Motor neuron (in vitro differentiated cells): ENCODE results near the gene ARL6IP5. TPM values are rescaled to one million over a fixed set of nuclear protein-coding genes. Genes with fewer than 3 reads are reported as not detected.

Source experiments
- ATAC-seq, 8 experiments: fragments of 200-7000 bp; cut with Tn5 transposase; replicated peaks in 6 of 8; 2 replicates each; pipeline ENCODE4 v1.8.0; 2021; ENCODE audit warnings: mild to moderate bottlenecking in 8 of 8, moderate library complexity in 8 of 8
- H3K27ac ChIP-seq, 2 donors: fragments of 250-450 bp; sonication (Bioruptor Pico); 2 replicates each; pipeline ENCODE4 v1.9.0; 2021; ENCODE audit warnings: antibody characterized with exemption in 2 of 2, mild to moderate bottlenecking in 2 of 2, moderate library complexity in 1 of 2
- H3K4me1 ChIP-seq, 2 donors: fragments of 250-450 bp; sonication (Bioruptor Pico); replicated peaks in 1 of 2; 2 replicates each; pipeline ENCODE4 v1.6.1; 2021; ENCODE audit warnings: antibody characterized with exemption in 2 of 2, mild to moderate bottlenecking in 2 of 2, moderate library complexity in 1 of 2
- H3K4me3 ChIP-seq, 5 donors: fragments of 250-450 bp; sonication (Bioruptor Pico); 2 replicates each; pipeline ENCODE4 v1.9.0; 2021; ENCODE audit warnings: antibody characterized with exemption in 5 of 5, mild to moderate bottlenecking in 5 of 5, moderate library complexity in 4 of 5
- WGBS, 10 experiments: fragments of 450-650 bp; shearing (Covaris generic); methylation state at CpG; one replicate each; pipeline ENCODE4 v1.0.0; 2022; 5-methylcytosine and 5-hydroxymethylcytosine counted together
- in situ Hi-C, 9 experiments: fragments of 400-800 bp; cut with MboI; loops; one replicate each; pipeline ENCODE4 v1.15.0; 2021; ENCODE audit warnings: low sequenced_read_pairs in 9 of 9, low pct_unique_long_range_greater_than_20kb in 2 of 9; ENCODE audit not compliant: unreplicated experiment in 9 of 9
- total RNA-seq, 8 experiments: library from RNA; unstranded; fragments of 300-600 nt; gene quantifications; 2 replicates each; pipeline versions ENCODE4 v1.2.3 to v1.2.4, GENCODE V29; 2022

The ARL6IP5 gene
- total RNA-seq, 8 experiments from 2014 or later = 50.9 to 181 (median 77.8) TPM

DNA sequence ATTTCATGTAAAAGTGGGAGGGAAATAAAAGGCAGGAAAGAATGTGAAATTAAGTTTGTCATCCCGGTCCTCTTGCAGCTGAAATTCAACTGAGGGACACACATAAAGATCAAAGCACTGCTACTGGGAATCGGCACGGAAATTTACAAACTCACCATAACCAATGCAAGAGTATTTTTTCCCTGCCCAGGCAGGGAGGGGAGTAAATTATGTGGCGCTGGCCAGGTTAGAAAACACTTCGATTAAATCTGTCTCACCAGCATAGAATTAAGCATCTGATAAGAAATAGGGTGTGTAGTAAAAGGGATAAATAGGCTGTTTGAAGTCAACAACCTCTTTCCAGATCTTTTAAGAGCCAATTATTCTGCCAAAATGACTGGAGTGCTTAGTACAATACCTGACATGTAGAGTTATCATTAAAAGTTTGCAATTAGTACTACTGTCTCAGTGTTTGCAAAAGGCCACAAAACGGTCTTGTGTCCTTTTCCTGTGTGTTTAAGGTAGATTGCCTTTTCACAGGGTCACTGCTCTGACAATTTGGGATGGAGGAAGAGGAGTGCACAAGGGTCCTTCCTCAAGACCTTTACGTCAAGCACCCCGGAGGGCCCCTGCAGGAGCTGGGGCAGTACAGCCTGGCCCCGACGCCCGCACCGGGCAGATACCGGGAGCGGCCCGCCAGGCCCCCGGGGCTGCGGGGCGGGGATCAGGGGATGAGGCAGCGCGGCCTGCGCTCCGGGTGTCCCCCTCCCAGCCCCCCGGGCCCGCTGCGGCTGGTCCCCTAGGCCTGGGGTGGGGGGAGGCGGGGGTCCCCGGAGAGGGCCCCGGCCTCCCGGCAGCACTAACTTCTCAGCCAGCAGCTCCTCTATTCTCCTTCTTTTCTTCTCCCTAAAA lies 5.2 kb upstream of the ARL6IP5 start:
- 0 to 20% (median 2%) methylated on average over 2 to 8 of the region's 29 CpGs; no CpG with 5 or more reads in 1 of the 10 experiments for WGBS, 10 experiments
- H3K4me1 ChIP-seq = peaks cover 10 to 24% of the 10 kb centered on the region in 2 donors
- in situ Hi-C loops = no loop called here
- H3K4me3 ChIP-seq = peak overlapping the region; percentile 71 to 91 (median 78)
- ATAC-seq = peak; percentile 20 to 58 (median 53)
- peak overlapping the region; percentile 77 to 85 for H3K27ac ChIP-seq

DNA sequence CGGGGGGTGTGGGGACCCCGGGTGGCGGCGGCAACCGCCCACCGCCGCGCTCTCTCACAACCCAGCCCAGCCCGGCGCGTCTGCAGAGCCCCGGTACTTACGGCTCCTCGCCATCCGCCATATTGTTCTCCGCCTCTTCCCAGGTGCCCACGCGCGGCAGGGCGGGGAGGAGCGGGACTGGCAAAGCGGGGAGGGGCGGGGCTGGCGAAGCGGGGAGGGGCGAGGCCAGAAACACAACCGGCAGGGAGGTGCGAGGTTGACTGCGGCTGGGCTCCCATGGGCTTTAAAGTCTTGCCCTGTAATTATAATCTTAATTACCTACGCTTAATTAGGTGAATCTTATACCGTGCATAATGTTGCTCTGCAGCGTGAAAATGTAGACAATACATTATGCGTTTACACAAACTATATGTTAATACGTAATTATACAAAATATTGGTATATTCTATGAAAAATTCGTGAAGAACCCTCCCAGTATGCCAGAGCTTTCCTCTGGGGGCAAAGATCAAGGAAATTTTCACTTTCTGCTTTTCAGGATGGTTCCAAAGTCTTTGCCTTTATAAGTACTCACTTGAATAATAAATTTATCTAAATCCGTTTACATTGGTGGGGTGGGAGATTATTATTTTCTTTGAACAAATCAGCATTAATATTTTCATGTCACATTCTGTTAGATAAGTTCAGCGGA lies 4.4 kb upstream of the ARL6IP5 start, which contains the start of gene UBA3:
Gene UBA3, minus strand, starts transcription at position 133 of the 688 bp plus-strand sequence. Its CDS starts 12 bp downstream, at position 121.
- peak; percentile 49 to 82 (median 76) for ATAC-seq
- Histone ChIP-seq H3K4me1 (peaks cover 11 to 24% of the 10 kb centered on the region in 2 donors), H3K27ac (peak within 1 kb of the TSS; percentile 77 to 85), H3K4me3 (peak within 1 kb of the TSS; percentile 71 to 91 (median 78))
- 15 to 60% (median 25%) methylated on average over 2 to 10 of the region's 37 CpGs for WGBS, 10 experiments
- in situ Hi-C loops = no loop called here

- Histone ChIP-seq H3K4me1 (peaks cover 15 to 30% of the 10 kb centered on the region in 2 donors), H3K4me3 (no peak overlapping the region), H3K27ac (no peak overlapping the region)
- in situ Hi-C loops = no loop called here
- ATAC-seq = no peak
- 48 to 100% (median 80%) methylated on average over 1 to 5 of the region's 5 CpGs for WGBS, 10 experiments
Measured at GRCh38 chr3:69081583-69082262, 3.0 kb upstream of the ARL6IP5 start.

DNA sequence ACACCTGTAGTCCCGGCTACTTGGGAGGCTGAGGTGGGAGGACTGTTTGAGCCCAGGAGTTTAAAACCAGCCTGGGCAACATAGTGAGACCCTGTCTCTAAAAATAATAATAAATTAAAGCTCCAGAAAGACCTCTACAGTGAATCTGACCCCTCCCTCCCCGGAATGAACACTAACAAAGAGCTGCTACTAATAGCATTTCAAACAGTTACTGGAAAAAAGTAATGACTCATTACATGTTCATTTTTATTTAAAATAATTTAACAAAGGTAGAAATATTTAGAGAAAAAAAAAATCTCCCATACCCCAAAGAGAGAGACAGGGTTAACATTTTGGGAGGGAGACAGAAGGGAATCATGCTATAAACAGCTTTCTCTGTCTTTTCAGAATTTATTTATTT lies 2.4 kb upstream of the ARL6IP5 start:
- H3K27ac ChIP-seq = no peak overlapping the region
- in situ Hi-C loops = no loop called here
- H3K4me3 ChIP-seq = no peak overlapping the region
- 0 to 88% (median 59%) methylated on average over 1 to 2 of the region's 2 CpGs; no CpG with 5 or more reads in 2 of the 10 experiments for WGBS, 10 experiments
- H3K4me1 ChIP-seq = peaks cover 20 to 37% of the 10 kb centered on the region in 2 donors
- ATAC-seq = no peak

DNA sequence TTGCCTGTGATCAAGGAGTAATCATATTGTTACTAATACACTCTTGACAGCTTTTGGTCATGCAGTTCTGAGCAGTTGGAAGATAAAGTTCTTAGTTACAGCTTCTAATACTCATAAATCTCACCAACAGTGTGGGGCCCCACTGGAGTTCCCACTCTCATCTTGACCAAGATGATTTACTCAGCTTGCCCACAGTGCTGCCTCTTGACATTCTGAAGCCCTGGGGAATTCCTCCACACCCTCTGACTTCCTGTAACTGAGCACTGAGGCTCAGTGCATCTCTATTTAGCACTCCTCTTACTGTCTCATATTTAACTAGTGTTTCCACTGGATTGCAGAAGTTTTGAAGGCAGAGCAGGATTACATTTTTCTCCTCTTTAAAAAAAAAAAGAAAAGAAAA lies 1.9 kb upstream of the ARL6IP5 start:
- peak in 7 of 8 experiments; percentile 6 to 59 (median 33) for ATAC-seq

DNA sequence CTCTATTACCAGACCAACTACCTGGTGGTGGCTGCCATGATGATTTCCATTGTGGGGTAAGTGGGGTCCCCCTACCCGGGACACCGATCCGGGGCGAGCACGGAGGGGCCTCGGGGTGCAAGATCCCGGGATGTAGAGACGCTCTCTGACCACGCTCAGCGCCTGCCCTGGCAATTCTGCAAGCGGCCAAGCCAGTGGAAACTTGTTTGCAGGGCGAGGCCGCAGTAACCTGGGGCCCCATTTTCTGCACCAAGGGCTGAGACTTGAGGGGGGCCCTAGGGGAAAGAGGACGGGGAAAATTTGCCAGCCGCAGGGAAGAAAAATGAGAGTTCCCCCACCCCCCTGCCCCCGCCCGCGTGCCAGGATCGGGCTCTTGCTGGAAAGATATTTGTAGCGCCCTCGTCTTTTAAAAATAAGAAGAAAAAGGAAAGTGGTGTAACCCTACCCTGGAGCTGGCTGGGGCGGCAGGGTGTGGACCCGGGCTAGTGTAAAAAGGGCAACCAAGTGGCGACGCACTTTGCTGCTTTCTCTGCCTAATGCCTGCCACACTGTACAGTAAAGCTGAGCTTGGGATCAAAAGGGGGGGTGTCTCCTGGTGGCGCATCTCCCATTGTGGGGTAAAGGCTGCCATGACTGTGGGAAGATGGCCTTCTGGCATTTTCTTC lies 563 bp downstream of the ARL6IP5 start:
- Histone ChIP-seq H3K27ac (peak overlapping the region; percentile 54 to 59), H3K4me3 (peak overlapping the region; percentile 57 to 88 (median 71)), H3K4me1 (peaks cover 30 to 47% of the 10 kb centered on the region in 2 donors)
- in situ Hi-C loops = no loop called here
- ATAC-seq = peak; percentile 5 to 35 (median 14)
- WGBS, 10 experiments = 0 to 7% (median 0%) methylated on average over 1 to 9 of the region's 26 CpGs; no CpG with 5 or more reads in 4 of the 10 experiments

More for the DNA sequence above, 1.9 kb upstream of the ARL6IP5 start:
- no peak overlapping the region for H3K27ac ChIP-seq
- in situ Hi-C loops = no loop called here
- H3K4me1 ChIP-seq = peaks cover 22 to 40% of the 10 kb centered on the region in 2 donors
- no peak overlapping the region for H3K4me3 ChIP-seq

DNA sequence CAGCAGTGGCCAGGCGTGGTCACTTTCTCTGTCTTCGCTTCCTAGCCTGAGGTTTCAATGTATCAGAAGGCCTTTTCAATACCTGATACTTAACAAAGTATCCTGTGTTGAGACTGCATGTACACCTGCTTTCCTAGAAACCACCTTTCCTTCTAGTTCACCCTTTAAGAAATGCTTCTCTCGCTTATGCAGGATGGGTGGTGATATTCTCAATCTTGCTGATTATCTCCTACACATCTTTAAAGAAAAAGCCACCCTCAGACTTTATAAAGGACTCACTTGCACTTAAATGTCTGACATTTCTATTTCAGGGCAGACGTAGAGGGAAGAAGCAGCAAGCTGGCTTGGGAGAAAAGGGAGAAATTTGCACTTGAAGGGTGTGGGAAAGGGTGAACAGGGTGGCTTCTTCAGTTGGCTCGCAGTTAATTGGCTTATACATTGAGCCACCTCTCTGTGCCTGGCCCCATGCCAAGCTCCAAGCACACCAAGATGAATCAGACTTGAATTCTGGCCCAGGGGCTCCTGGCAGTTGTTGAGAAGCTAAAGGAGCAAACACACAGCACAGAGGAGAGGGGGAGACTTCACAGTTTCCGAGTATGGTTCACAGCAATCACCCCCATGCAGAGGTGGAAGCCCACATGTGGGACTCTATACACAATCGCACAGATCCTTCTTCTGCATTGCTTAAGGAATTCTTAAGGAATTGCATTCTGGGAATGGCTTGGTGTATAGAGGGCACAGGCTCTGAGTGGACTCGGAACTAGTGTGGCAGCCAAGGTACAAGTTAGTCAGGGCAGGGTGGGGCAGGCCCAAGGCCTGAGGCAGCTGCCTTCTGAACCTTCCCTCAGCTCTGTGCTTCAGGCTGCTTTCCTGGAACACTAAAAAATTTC lies 1.3 kb downstream of the ARL6IP5 start:
- in situ Hi-C loops = no loop called here
- ATAC-seq = peak; percentile 15 to 63 (median 40)
- H3K4me1 ChIP-seq = peaks cover 30 to 43% of the 10 kb centered on the region in 2 donors
- WGBS, 10 experiments = 0 to 18% (median 0%) methylated on average over 1 to 6 of the region's 8 CpGs; no CpG with 5 or more reads in 3 of the 10 experiments
- peak overlapping the region; percentile 57 to 88 (median 71) for H3K4me3 ChIP-seq
- peak overlapping the region; percentile 54 to 59 for H3K27ac ChIP-seq

DNA sequence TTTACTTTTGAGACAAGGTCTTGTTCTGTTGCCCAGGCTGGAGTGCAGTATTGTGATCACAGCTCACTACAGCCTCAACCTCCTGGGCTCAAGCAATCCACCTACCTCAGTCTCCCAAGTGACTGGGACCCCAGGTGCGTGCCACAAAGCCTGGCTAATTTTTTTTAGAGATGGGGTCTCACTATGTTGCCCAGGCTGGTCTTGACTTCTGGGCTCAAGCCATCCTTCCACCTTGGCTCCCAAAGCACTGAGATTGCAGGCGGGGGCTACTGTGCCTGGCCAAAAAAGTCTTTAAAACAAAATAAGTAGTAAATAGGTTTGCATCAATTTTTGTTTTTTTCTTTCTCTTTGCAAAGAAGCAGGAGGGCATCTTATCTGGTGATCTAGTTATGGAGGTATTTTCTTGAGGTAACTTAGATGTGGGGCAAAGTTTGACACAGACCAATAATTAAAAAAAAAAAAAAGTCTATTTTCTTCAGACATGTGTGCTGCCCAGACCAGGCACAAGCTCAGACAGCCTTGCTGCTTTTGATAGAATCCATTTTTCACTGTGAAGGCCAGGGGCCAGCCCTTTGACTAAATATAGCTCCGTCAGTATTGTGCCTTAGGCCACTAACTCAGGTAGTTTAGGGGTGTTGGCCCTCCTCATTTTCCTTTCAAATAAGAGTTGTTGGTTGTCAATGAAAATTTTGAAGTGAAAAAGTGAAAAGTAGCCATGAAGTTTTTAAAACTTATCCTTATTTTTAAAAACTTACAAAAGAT lies 2.5 kb downstream of the ARL6IP5 start:
- H3K27ac ChIP-seq = no peak overlapping the region
- peak overlapping the region in 3 of 5 donors; percentile 57 to 74 (median 71) for H3K4me3 ChIP-seq
- no peak for ATAC-seq
- in situ Hi-C loops = no loop called here
- 17 to 100% (median 88%) methylated on average over 1 to 2 of the region's 3 CpGs; no CpG with 5 or more reads in 1 of the 10 experiments for WGBS, 10 experiments
- H3K4me1 ChIP-seq = peaks cover 36 to 48% of the 10 kb centered on the region in 2 donors

DNA sequence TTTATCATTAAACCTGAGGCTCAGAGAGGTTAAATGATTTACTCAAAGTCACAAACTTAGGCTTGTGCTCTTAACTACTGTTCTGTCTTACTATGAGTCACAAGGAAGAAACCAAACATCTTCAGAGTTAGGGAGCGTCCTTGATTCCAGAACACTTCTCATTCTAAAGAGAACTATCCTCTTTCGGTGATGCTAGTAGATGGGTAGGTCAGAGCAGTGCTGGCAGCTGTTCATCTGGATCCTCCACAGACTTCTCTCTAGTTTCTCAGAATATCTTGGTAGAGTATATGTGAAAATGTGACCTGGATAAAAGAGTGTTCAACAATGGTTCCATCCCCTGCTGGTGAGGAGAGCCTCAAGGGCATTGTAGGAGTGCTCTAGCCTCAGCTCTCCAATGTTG lies 3.3 kb downstream of the ARL6IP5 start:
- H3K4me3 ChIP-seq = no peak overlapping the region
- H3K4me1 ChIP-seq = peaks cover 38 to 44% of the 10 kb centered on the region in 2 donors
- no peak overlapping the region for H3K27ac ChIP-seq
- 0 to 94% (median 83%) methylated on average over 1 to 2 of the region's 2 CpGs; no CpG with 5 or more reads in 2 of the 10 experiments for WGBS, 10 experiments
- ATAC-seq = peak in 1 of 8 experiments; percentile 1
- in situ Hi-C loops = no loop called here

- WGBS, 10 experiments = 10 to 100% (median 88%) methylated on average over 1 to 3 of the region's 3 CpGs
- in situ Hi-C loops = no loop called here
- ATAC-seq = peak in 3 of 8 experiments; percentile 14 to 40 (median 25)
- Histone ChIP-seq H3K27ac (no peak overlapping the region), H3K4me1 (peaks cover 33 to 41% of the 10 kb centered on the region in 2 donors), H3K4me3 (no peak overlapping the region)
Measured at GRCh38 chr3:69090021-69090420, 5.3 kb downstream of the ARL6IP5 start.
